Keratinocyte (primary cell): ENCODE results near the gene CADM2. TPM values are rescaled to one million over a fixed set of nuclear protein-coding genes. Genes with fewer than 3 reads are reported as not detected.

Source experiments
- DNase-seq: peaks from one replicate; pipeline ENCODE4 v3.0.0-alpha.2; 2011; ENCODE audit warnings: low read depth, missing footprints, low spot score
- FAIRE-seq: peaks from 2 replicates; lab custom pipeline; 2011; peaks lifted over from hg19 to GRCh38; lab: Jason Lieb, UNC
- H2AFZ ChIP-seq: 2 replicates; pipeline ENCODE4 v1.6.0; 2012; ENCODE audit warnings: low read length, control low read depth, inconsistent platforms; ENCODE audit not compliant: control insufficient read depth
- H3K27ac ChIP-seq: 2 replicates; pipeline ENCODE4 v1.5.1; 2011; ENCODE audit warnings: low read length; ENCODE audit not compliant: control insufficient read depth, insufficient read depth
- H3K27me3 ChIP-seq: 3 replicates; pipeline ENCODE4 v1.6.0; 2011; ENCODE audit warnings: low read length; ENCODE audit not compliant: control insufficient read depth, insufficient read depth; ENCODE audit errors: extremely low read depth
- H3K36me3 ChIP-seq, 2 experiments: 2 replicates in 1 of 2; 3 replicates in 1 of 2; pipeline ENCODE4 v1.5.1; 2011; ENCODE audit warnings: low read length in 2 of 2, mild to moderate bottlenecking in 1 of 2; ENCODE audit not compliant: control insufficient read depth in 2 of 2, insufficient read depth in 2 of 2; ENCODE audit errors: extremely low read depth in 1 of 2
- H3K4me1 ChIP-seq: 3 replicates; pipeline ENCODE4 v1.5.1; 2011; ENCODE audit warnings: low read length; ENCODE audit not compliant: control insufficient read depth, insufficient read depth; ENCODE audit errors: extremely low read depth
- H3K4me2 ChIP-seq: 3 replicates; pipeline ENCODE4 v1.6.0; 2011; ENCODE audit warnings: low read depth, low read length; ENCODE audit not compliant: control insufficient read depth, insufficient read depth; ENCODE audit errors: extremely low read depth
- H3K4me3 ChIP-seq, 3 experiments: fragments of 200-600 bp in 1 of 3; sonication (generic) in 1 of 3; 2 replicates in 2 of 3; 3 replicates in 1 of 3; pipeline ENCODE4 v1.5.1; 2011 to 2016; ENCODE audit warnings: low read length in 3 of 3, mild to moderate bottlenecking in 3 of 3, control low read depth in 2 of 3, inconsistent platforms in 1 of 3, low read depth in 1 of 3, mixed read lengths in 1 of 3, mixed run types in 1 of 3, moderate library complexity in 1 of 3; ENCODE audit not compliant: control insufficient read depth in 2 of 3, insufficient read depth in 2 of 3; ENCODE audit errors: extremely low read depth in 1 of 3
- H3K79me2 ChIP-seq: 2 replicates; pipeline ENCODE4 v1.6.0; 2012; ENCODE audit warnings: low read length; ENCODE audit not compliant: control insufficient read depth, insufficient read depth
- H3K9ac ChIP-seq: 3 replicates; pipeline ENCODE4 v1.6.0; 2011; ENCODE audit warnings: low read length; ENCODE audit not compliant: control insufficient read depth, insufficient read depth; ENCODE audit errors: extremely low read depth
- H3K9me1 ChIP-seq: 3 replicates; pipeline ENCODE4 v1.6.0; 2011; ENCODE audit warnings: low read length; ENCODE audit not compliant: control insufficient read depth, insufficient read depth; ENCODE audit errors: extremely low read depth
- H3K9me3 ChIP-seq: 2 replicates; pipeline ENCODE4 v1.5.1; 2012; ENCODE audit warnings: low read depth, low read length; ENCODE audit not compliant: control insufficient read depth
- H4K20me1 ChIP-seq: 3 replicates; pipeline ENCODE4 v1.6.0; 2011; ENCODE audit warnings: low read length; ENCODE audit not compliant: control insufficient read depth, insufficient read depth; ENCODE audit errors: extremely low read depth
- CTCF ChIP-seq, 3 experiments: IDR thresholded peaks in 1 of 3; conservative IDR thresholded peaks in 1 of 3; optimal IDR thresholded peaks in 1 of 3; 2 replicates in 2 of 3; 3 replicates in 1 of 3; pipeline versions ENCODE3 to v1.5.1; 2011; ENCODE audit warnings: low read length in 3 of 3, mild to moderate bottlenecking in 3 of 3, moderate library complexity in 2 of 3, control low read depth in 1 of 3, inconsistent platforms in 1 of 3; ENCODE audit not compliant: insufficient read depth in 2 of 3; ENCODE audit errors: extremely low read depth in 1 of 3
- EZH2 ChIP-seq: IDR thresholded peaks from one replicate; pipeline ENCODE4 v1.6.1; 2012; ENCODE audit warnings: inconsistent platforms, mild to moderate bottlenecking, low read length, moderate library complexity
- dilution Hi-C: fragments of 300-500 bp; cut with MboI; formaldehyde crosslinking; loops from one replicate; pipeline ENCODE4 v1.7.0; 2020; ENCODE audit warnings: low sequenced_read_pairs; ENCODE audit not compliant: extremely low pct_ligation_motif_present
- polyA plus RNA-seq, 5 experiments: library from polyadenylated mRNA; depleted of rRNA in 3 of 5; stranded (reverse) in 3 of 5; stranded (forward) in 1 of 5; unstranded in 1 of 5; fragments of >200 nt; gene quantifications; 1 replicate in 1 of 5; 2 replicates in 3 of 5; 3 replicates in 1 of 5; pipeline versions ENCODE4 v1.2.1 to v1.2.3, GENCODE V29; 2011 to 2012; ENCODE audit warnings: missing spikeins in 2 of 5, low read depth in 1 of 5, low replicate concordance in 1 of 5

CADM2 gene
- polyA plus RNA-seq, 1 donor (not counting 4 experiments of a cell fraction or from before 2014, with no cell fraction given): not detected

- H3K27ac ChIP-seq: no peak overlapping the region
- no peak overlapping the region for H3K9ac ChIP-seq
- no peak overlapping the region for H2AFZ ChIP-seq
- no peaks in the 10 kb centered on the region for H3K9me1 ChIP-seq
- no peak overlapping the region for H3K4me3 ChIP-seq
- no peaks in the 10 kb centered on the region for H3K4me1 ChIP-seq
- H3K79me2 ChIP-seq: no peaks in the 10 kb centered on the region
- no peak for FAIRE-seq
- H3K4me2 ChIP-seq: no peak overlapping the region
- DNase-seq: no peak
- TF ChIP-seq EZH2 (no peak), CTCF (optimal IDR thresholded peaks at IDR 0.05 in 1 of 3, IDR thresholded peaks at IDR 0.05 in 1 of 3, conservative IDR thresholded peaks at IDR 0.05 in 1 of 3; ENCODE audit: extremely low read depth in 1 of 3, insufficient read depth in 2 of 3, low read length in 3 of 3) (no peak)
- no peaks in the 10 kb centered on the region for H3K27me3 ChIP-seq
- peaks cover 4% of the 10 kb centered on the region for H3K9me3 ChIP-seq
- no peaks in the 10 kb centered on the region for H3K36me3 ChIP-seq
- H4K20me1 ChIP-seq: no peaks in the 10 kb centered on the region
- dilution Hi-C loops: no loop called here
These were observed 528.6 kb downstream of the CADM2 start for GRCh38 chr3:85487375-85487774.

GRCh38 chr3:85495602-85496001 is 536.8 kb downstream of the CADM2 start:
- no peak for FAIRE-seq
- no peak overlapping the region for H3K4me3 ChIP-seq
- H3K27ac ChIP-seq: no peak overlapping the region
- no peaks in the 10 kb centered on the region for H3K36me3 ChIP-seq
- H4K20me1 ChIP-seq: no peaks in the 10 kb centered on the region
- dilution Hi-C loops: no loop called here
- no peaks in the 10 kb centered on the region for H3K4me1 ChIP-seq
- H3K79me2 ChIP-seq: no peaks in the 10 kb centered on the region
- no peak overlapping the region for H3K4me2 ChIP-seq
- no peaks in the 10 kb centered on the region for H3K27me3 ChIP-seq
- TF ChIP-seq EZH2: no peak
- no peak for TF ChIP-seq CTCF (optimal IDR thresholded peaks at IDR 0.05 in 1 of 3, IDR thresholded peaks at IDR 0.05 in 1 of 3, conservative IDR thresholded peaks at IDR 0.05 in 1 of 3; ENCODE audit: extremely low read depth in 1 of 3, insufficient read depth in 2 of 3, low read length in 3 of 3)
- DNase-seq: no peak
- no peaks in the 10 kb centered on the region for H3K9me1 ChIP-seq
- no peaks in the 10 kb centered on the region for H3K9me3 ChIP-seq
- no peak overlapping the region for H2AFZ ChIP-seq
- H3K9ac ChIP-seq: no peak overlapping the region
